DND-41 (cell line): ENCODE results near the gene DPYD.

ENCODE experiments used
- ATAC-seq: fragments of 200-7000 bp; cut with Tn5 transposase; 3 replicates; pipeline ENCODE4 v1.9.1; 2021; ENCODE audit warnings: low read depth; ENCODE audit not compliant: insufficient read depth
- DNase-seq: peaks from one replicate; pipeline ENCODE4 v3.0.0-alpha.2; 2020
- H2AFZ ChIP-seq: 2 replicates; pipeline ENCODE4 v1.6.0; 2012; ENCODE audit warnings: low read depth, low read length
- H3K27ac ChIP-seq: 2 replicates; pipeline ENCODE4 v1.5.1; 2012; ENCODE audit warnings: low read length, inconsistent platforms
- H3K27me3 ChIP-seq: fragments of 200-600 bp; sonication (generic); 2 replicates; pipeline ENCODE4 v1.6.0; 2012; ENCODE audit warnings: low read length, mild to moderate bottlenecking, inconsistent platforms; ENCODE audit not compliant: insufficient read depth, poor library complexity
- H3K36me3 ChIP-seq: 2 replicates; pipeline ENCODE4 v1.5.1; 2012; ENCODE audit warnings: low read length, inconsistent platforms; ENCODE audit not compliant: insufficient read depth
- H3K4me1 ChIP-seq: 2 replicates; pipeline ENCODE4 v1.5.1; 2012; ENCODE audit warnings: mild to moderate bottlenecking, low read length; ENCODE audit not compliant: insufficient read depth
- H3K4me2 ChIP-seq: 2 replicates; pipeline ENCODE4 v1.6.0; 2012; ENCODE audit warnings: mild to moderate bottlenecking, moderate library complexity, low read length, inconsistent platforms; ENCODE audit not compliant: insufficient read depth
- H3K4me3 ChIP-seq, 2 experiments: fragments of 200-600 bp in 1 of 2; shearing (Covaris generic) in 1 of 2; 2 replicates each; pipeline ENCODE4 v1.5.1; 2012 to 2016; ENCODE audit warnings: inconsistent platforms in 2 of 2, low read length in 2 of 2, mild to moderate bottlenecking in 2 of 2, low read depth in 1 of 2, moderate library complexity in 1 of 2
- H3K79me2 ChIP-seq: 2 replicates; pipeline ENCODE4 v1.6.0; 2012; ENCODE audit warnings: low read length, inconsistent platforms; ENCODE audit not compliant: insufficient read depth
- H3K9ac ChIP-seq: 2 replicates; pipeline ENCODE4 v1.6.0; 2012; ENCODE audit warnings: low read depth, mild to moderate bottlenecking, inconsistent platforms, low read length, moderate library complexity
- H3K9me3 ChIP-seq: 2 replicates; pipeline ENCODE4 v1.5.1; 2012; ENCODE audit warnings: low read length, moderate library complexity, mild to moderate bottlenecking, inconsistent platforms; ENCODE audit not compliant: insufficient read depth, severe bottlenecking
- H4K20me1 ChIP-seq: 2 replicates; pipeline ENCODE4 v1.6.0; 2012; ENCODE audit warnings: low read length; ENCODE audit not compliant: insufficient read depth
- CTCF ChIP-seq: IDR thresholded peaks from 2 replicates; pipeline ENCODE4 v1.5.1; 2012; ENCODE audit warnings: borderline replicate concordance, low read length, moderate library complexity, mild to moderate bottlenecking; ENCODE audit not compliant: poor library complexity, severe bottlenecking; ENCODE audit errors: extremely low read depth
- EZH2 ChIP-seq: IDR thresholded peaks from 3 replicates; pipeline ENCODE4 v1.6.1; 2012; ENCODE audit warnings: borderline replicate concordance, low read depth, mild to moderate bottlenecking, moderate library complexity, low read length, inconsistent platforms; ENCODE audit not compliant: severe bottlenecking

Gene DPYD

GRCh38 chr1:97820470-97821188, 100.2 kb downstream of the DPYD start:
- H3K36me3 ChIP-seq, result peaks cover 16% of the 10 kb centered on the region; the same call in 1 of the 2 replicates
- ATAC-seq, result peak; percentile 71

GRCh38 chr1:97816927-97817326, 103.9 kb downstream of the DPYD start:
- peaks cover 3% of the 10 kb centered on the region for H3K79me2 ChIP-seq
- H3K9ac ChIP-seq, result no peak overlapping the region
- H3K27me3 ChIP-seq, result no peaks in the 10 kb centered on the region
- H3K4me1 ChIP-seq, result no peaks in the 10 kb centered on the region; the same call in 1 of the 2 replicates
- no peaks in the 10 kb centered on the region for H3K9me3 ChIP-seq
- no peak overlapping the region for H3K27ac ChIP-seq
- TF ChIP-seq EZH2 (no peak), CTCF (no peak)
- no peak for ATAC-seq
- no peak overlapping the region for H3K4me3 ChIP-seq
- no peak overlapping the region for H3K4me2 ChIP-seq
- H2AFZ ChIP-seq, result no peak overlapping the region
- peaks cover 11% of the 10 kb centered on the region; the same call in 1 of the 2 replicates for H3K36me3 ChIP-seq
- DNase-seq, result no peak
- H4K20me1 ChIP-seq, result no peaks in the 10 kb centered on the region

More at GRCh38 chr1:97820470-97821188, 100.2 kb downstream of the DPYD start:
- TF ChIP-seq EZH2, result no peak
- peak; percentile 67 for TF ChIP-seq CTCF
- Histone ChIP-seq H3K4me3 (no peak overlapping the region), H3K27ac (no peak overlapping the region), H3K9me3 (no peaks in the 10 kb centered on the region), H2AFZ (no peak overlapping the region), H3K79me2 (peaks cover 3% of the 10 kb centered on the region), H3K4me2 (no peak overlapping the region), H4K20me1 (no peaks in the 10 kb centered on the region), H3K4me1 (no peaks in the 10 kb centered on the region), H3K9ac (no peak overlapping the region), H3K27me3 (no peaks in the 10 kb centered on the region)
- no peak for DNase-seq

GRCh38 chr1:97814804-97815203, 106.0 kb downstream of the DPYD start:
- H2AFZ ChIP-seq, result no peak overlapping the region
- no peak for TF ChIP-seq EZH2
- no peak for TF ChIP-seq CTCF
- no peak overlapping the region for H3K4me2 ChIP-seq
- no peaks in the 10 kb centered on the region for H3K9me3 ChIP-seq
- H3K79me2 ChIP-seq, result no peaks in the 10 kb centered on the region
- no peak overlapping the region for H3K9ac ChIP-seq
- H3K27me3 ChIP-seq, result no peaks in the 10 kb centered on the region
- H4K20me1 ChIP-seq, result no peaks in the 10 kb centered on the region
- H3K36me3 ChIP-seq, result peaks cover 11% of the 10 kb centered on the region; the same call in 1 of the 2 replicates
- H3K27ac ChIP-seq, result no peak overlapping the region
- H3K4me1 ChIP-seq, result no peaks in the 10 kb centered on the region; the same call in 1 of the 2 replicates
- no peak overlapping the region for H3K4me3 ChIP-seq
- DNase-seq (no peak), ATAC-seq (no peak)
